Fibroblast of pulmonary artery (primary cell): ENCODE data around the gene IRF7.
A peak's percentile ranks its signal among the peaks of the same experiment; 100 is the strongest.

Source experiments
- DNase-seq: peaks from one replicate; pipeline ENCODE4 v3.0.0-alpha.2; 2010; ENCODE audit warnings: low read depth
- H3K4me3 ChIP-seq: replicated peaks from 2 replicates; pipeline ENCODE4 v1.5.1; 2011; ENCODE audit warnings: low read depth, mild to moderate bottlenecking, control low read depth, low read length, moderate library complexity
- CTCF ChIP-seq: IDR thresholded peaks from 2 replicates; pipeline ENCODE4 v1.5.1; 2011; ENCODE audit warnings: mild to moderate bottlenecking, control low read depth, low read length, inconsistent platforms; ENCODE audit errors: missing control alignments

IRF7 gene

DNA sequence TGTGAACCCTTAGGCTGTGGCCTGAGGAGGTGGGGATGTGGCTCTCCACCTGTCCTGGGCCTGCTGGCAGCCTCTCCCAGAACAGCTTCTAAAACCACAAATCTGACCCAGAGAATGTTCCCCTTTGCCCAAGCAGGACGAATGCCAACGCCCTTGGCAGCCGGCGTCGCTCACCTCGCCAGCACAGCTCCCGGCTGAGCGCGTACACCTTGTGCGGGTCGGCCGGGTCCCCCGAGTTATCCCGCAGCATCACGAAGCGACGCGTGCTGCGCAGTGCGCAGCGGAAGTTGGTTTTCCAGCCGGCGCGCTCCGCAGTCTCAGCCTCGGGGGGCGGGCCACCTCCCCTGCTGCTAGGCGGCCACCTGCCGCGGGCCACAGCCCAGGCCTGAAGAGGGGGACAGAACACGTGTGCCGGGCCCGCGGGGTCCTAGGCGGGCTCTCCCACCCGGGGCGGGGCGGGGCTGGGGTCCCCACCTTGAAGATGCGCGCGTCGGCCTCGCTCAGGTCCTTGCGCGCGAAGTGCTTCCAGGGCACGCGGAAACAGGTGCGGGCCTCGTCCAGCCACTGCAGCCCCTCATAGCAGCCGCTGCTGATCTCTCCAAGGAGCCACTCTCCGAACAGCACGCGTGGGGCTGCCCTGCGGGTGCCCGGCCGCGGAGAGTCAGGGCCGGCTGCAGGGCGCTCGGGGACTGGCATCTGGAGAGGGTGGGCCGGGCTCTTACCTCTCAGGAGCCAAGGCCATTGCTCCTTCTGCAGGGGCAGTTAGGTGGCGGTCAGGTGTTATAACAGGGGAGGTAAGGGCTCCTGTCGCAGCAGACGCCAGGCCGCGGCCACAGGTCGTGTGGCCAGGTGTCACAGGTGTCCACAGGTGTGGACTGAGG is 887 bp downstream of the IRF7 start:
- no peak for TF ChIP-seq CTCF
- no peak for DNase-seq
- peak overlapping the region; percentile 72 for H3K4me3 ChIP-seq

GRCh38 chr11:614021-614622 is 1.6 kb downstream of the IRF7 start:
- no peak overlapping the region for H3K4me3 ChIP-seq
- TF ChIP-seq CTCF = no peak
- no peak for DNase-seq

GRCh38 chr11:613369-613968 is 2.3 kb downstream of the IRF7 start:
- TF ChIP-seq CTCF = no peak
- H3K4me3 ChIP-seq = no peak overlapping the region
- peak; percentile 48 for DNase-seq

- no peak for TF ChIP-seq CTCF
- no peak for DNase-seq
- H3K4me3 ChIP-seq = no peak overlapping the region
Measured at GRCh38 chr11:612961-613300, 2.8 kb downstream of the IRF7 start.

GRCh38 chr11:612201-612960 is 3.4 kb downstream of the IRF7 start:
- DNase-seq = peak; percentile 29
- peak; percentile 29 for TF ChIP-seq CTCF
- H3K4me3 ChIP-seq = no peak overlapping the region

- H3K4me3 ChIP-seq = no peak overlapping the region
- DNase-seq = no peak
- no peak for TF ChIP-seq CTCF
Measured at GRCh38 chr11:611001-611996, 4.5 kb downstream of the IRF7 start.
